Gastrocnemius medialis (tissue), 4 donors: ENCODE results near the gene TGFBR2. TPM values are rescaled to one million over a fixed set of nuclear protein-coding genes. Genes with fewer than 3 reads are reported as not detected.

Source experiments
- ATAC-seq, 2 donors: fragments of 150-250 bp; one replicate each; pipeline ENCODE4 v1.9.1; 2016
- DNase-seq, 2 donors: peaks; one replicate each; pipeline ENCODE4 v3.0.0-alpha.2; 2019
- H3K27ac ChIP-seq, 4 donors: fragments of 200-600 bp; sonication (generic); 1 replicate in 1 of 4; 2 replicates in 3 of 4; pipeline ENCODE4 v1.5.1; 2016 to 2018; ENCODE audit warnings: mild to moderate bottlenecking in 2 of 4, moderate library complexity in 1 of 4
- H3K27me3 ChIP-seq, 3 donors: fragments of 200-600 bp; sonication (generic) in 2 of 3; 1 replicate in 1 of 3; 2 replicates in 2 of 3; pipeline versions ENCODE4 v1.5.1 to v1.6.0; 2016 to 2019; ENCODE audit warnings: mild to moderate bottlenecking in 1 of 3, moderate library complexity in 1 of 3
- H3K36me3 ChIP-seq, 2 donors: fragments of 200-600 bp; sonication (generic) in 1 of 2; one replicate each; pipeline ENCODE4 v1.5.1; 2017 to 2018
- H3K4me1 ChIP-seq, 2 donors: fragments of 200-600 bp; sonication (generic) in 1 of 2; one replicate each; pipeline ENCODE4 v1.5.1; 2016 to 2017; ENCODE audit warnings: mild to moderate bottlenecking in 2 of 2
- H3K4me3 ChIP-seq, 4 donors: fragments of 200-600 bp; sonication (generic) in 3 of 4; 1 replicate in 1 of 4; 2 replicates in 3 of 4; pipeline ENCODE4 v1.5.1; 2016 to 2019; ENCODE audit warnings: mild to moderate bottlenecking in 2 of 4
- H3K9me3 ChIP-seq, 3 donors: fragments of 200-600 bp; sonication (generic) in 2 of 3; 1 replicate in 1 of 3; 2 replicates in 2 of 3; pipeline ENCODE4 v1.5.1; 2016 to 2019
- CTCF ChIP-seq, 5 experiments: fragments of 450-650 bp in 3 of 5; fragments of 200-600 bp in 2 of 5; sonication (generic) in 2 of 5; IDR thresholded peaks in 4 of 5; conservative IDR thresholded peaks in 1 of 5; 1 replicate in 4 of 5; 2 replicates in 1 of 5; pipeline ENCODE4 v1.5.1; 2016 to 2019; ENCODE audit warnings: antibody characterized with exemption in 5 of 5, mild to moderate bottlenecking in 3 of 5, moderate library complexity in 3 of 5
- POLR2A ChIP-seq, 2 donors: fragments of 450-650 bp; IDR thresholded peaks; one replicate each; pipeline ENCODE4 v1.6.1; 2017; ENCODE audit warnings: antibody characterized with exemption in 2 of 2, mild to moderate bottlenecking in 2 of 2, moderate library complexity in 2 of 2
- in situ Hi-C, 4 donors: fragments of 200-750 bp; cut with MboI; loops; one replicate each; pipeline versions ENCODE4 v1.15.0 to v1.8.0; 2017; ENCODE audit warnings: low sequenced_read_pairs in 4 of 4
- intact Hi-C: fragments of 100-400 bp; cut with DNase I; formaldehyde crosslinking; loops from one replicate; pipeline ENCODE4 v1.15.1; 2023; ENCODE audit warnings: low total_unique reads
- total RNA-seq, 4 donors: library from RNA; depleted of rRNA; stranded (reverse); fragments of >200 nt; gene quantifications; one replicate each; pipeline versions ENCODE4 v1.1.0 to v1.2.3, GENCODE V29; 2016

TGFBR2 gene
- total RNA-seq, 4 donors from 2014 or later = 38.3 to 53.8 (median 47.2) TPM

GRCh38 chr3:30602946-30603345 lies 3.5 kb upstream of the TGFBR2 start:
- H3K36me3 ChIP-seq = no peaks in the 10 kb centered on the region
- DNase-seq (no peak), ATAC-seq (no peak)
- intact Hi-C loops = loop anchor here (10.0 kb wide), 1 partner anchor 158 kb away; no protein-coding TSS in a partner anchor
- H3K9me3 ChIP-seq = no peaks in the 10 kb centered on the region
- H3K4me3 ChIP-seq = no peak overlapping the region
- in situ Hi-C loops = no loop called here
- peaks cover 0 to 7% of the 10 kb centered on the region in 2 donors for H3K4me1 ChIP-seq
- H3K27ac ChIP-seq = no peak overlapping the region
- TF ChIP-seq POLR2A (IDR thresholded peaks at IDR 0.05) (no peak), CTCF (IDR thresholded peaks at IDR 0.05 in 4 of 5, conservative IDR thresholded peaks at IDR 0.05 in 1 of 5) (no peak)
- no peaks in the 10 kb centered on the region for H3K27me3 ChIP-seq

GRCh38 chr3:30604093-30604492 lies 2.3 kb upstream of the TGFBR2 start:
- peaks cover 0 to 12% of the 10 kb centered on the region in 2 donors for H3K4me1 ChIP-seq
- TF ChIP-seq POLR2A (IDR thresholded peaks at IDR 0.05) = no peak
- no peak for TF ChIP-seq CTCF (IDR thresholded peaks at IDR 0.05 in 4 of 5, conservative IDR thresholded peaks at IDR 0.05 in 1 of 5)
- no peak for DNase-seq
- peak overlapping the region in 1 of 4 donors; percentile 32 for H3K27ac ChIP-seq
- ATAC-seq = no peak
- in situ Hi-C loops (no loop called here), intact Hi-C loops (loop anchor here (10.0 kb wide), 1 partner anchor 159 kb away; no protein-coding TSS in a partner anchor)
- H3K9me3 ChIP-seq = no peaks in the 10 kb centered on the region
- no peaks in the 10 kb centered on the region for H3K27me3 ChIP-seq
- no peak overlapping the region for H3K4me3 ChIP-seq
- no peaks in the 10 kb centered on the region for H3K36me3 ChIP-seq

- no peak overlapping the region for H3K4me3 ChIP-seq
- ATAC-seq (no peak), DNase-seq (no peak)
- no peaks in the 10 kb centered on the region for H3K36me3 ChIP-seq
- intact Hi-C loops (loop anchor here (10.0 kb wide), 1 partner anchor 160 kb away; no protein-coding TSS in a partner anchor), in situ Hi-C loops (no loop called here)
- H3K27me3 ChIP-seq = no peaks in the 10 kb centered on the region
- peaks cover 0 to 12% of the 10 kb centered on the region in 2 donors for H3K4me1 ChIP-seq
- H3K27ac ChIP-seq = peak overlapping the region in 3 of 4 donors; percentile 24 to 88 (median 32)
- no peaks in the 10 kb centered on the region for H3K9me3 ChIP-seq
- TF ChIP-seq CTCF (IDR thresholded peaks at IDR 0.05 in 4 of 5, conservative IDR thresholded peaks at IDR 0.05 in 1 of 5) = no peak
- TF ChIP-seq POLR2A (IDR thresholded peaks at IDR 0.05) = peak in 1 of 2 donors; percentile 8
Observed at GRCh38 chr3:30604558-30604957, 1.8 kb upstream of the TGFBR2 start.

- no peak for ATAC-seq
- H3K27me3 ChIP-seq = no peaks in the 10 kb centered on the region
- intact Hi-C loops (loop anchor here (5.0 to 10.0 kb wide), 2 partner anchors 88 to 160 kb away; no protein-coding TSS in a partner anchor), in situ Hi-C loops (no loop called here)
- H3K4me1 ChIP-seq = peaks cover 0 to 15% of the 10 kb centered on the region in 2 donors
- DNase-seq = no peak
- no peaks in the 10 kb centered on the region for H3K9me3 ChIP-seq
- no peaks in the 10 kb centered on the region for H3K36me3 ChIP-seq
- no peak for TF ChIP-seq POLR2A (IDR thresholded peaks at IDR 0.05)
- TF ChIP-seq CTCF (IDR thresholded peaks at IDR 0.05 in 4 of 5, conservative IDR thresholded peaks at IDR 0.05 in 1 of 5) = no peak
- H3K4me3 ChIP-seq = no peak overlapping the region
- peak overlapping the region in 3 of 4 donors; percentile 24 to 88 (median 32) for H3K27ac ChIP-seq
Observed at GRCh38 chr3:30605005-30605404, 1.4 kb upstream of the TGFBR2 start.
